Measurements from ENCODE around the gene EXOC3L1.

Gene EXOC3L1

GRCh38 chr16:67137605-67138004, 52.3 kb downstream of the EXOC3L1 start:
- no peak for TF ChIP-seq CTCF (IDR thresholded peaks at IDR 0.05; ENCODE audit: low read depth, low read length)
- DNase-seq (ENCODE audit: extremely low read depth, low read depth) = no peak

Measured in AG09319 (cell line).